Fibroblast of peridontal ligament (primary cell): ENCODE measurements around the gene TUBB4B.

Experiments
- DNase-seq: peaks from one replicate; pipeline ENCODE4 v3.0.0-alpha.2; 2010; ENCODE audit errors: extremely low read depth

TUBB4B gene

DNA sequence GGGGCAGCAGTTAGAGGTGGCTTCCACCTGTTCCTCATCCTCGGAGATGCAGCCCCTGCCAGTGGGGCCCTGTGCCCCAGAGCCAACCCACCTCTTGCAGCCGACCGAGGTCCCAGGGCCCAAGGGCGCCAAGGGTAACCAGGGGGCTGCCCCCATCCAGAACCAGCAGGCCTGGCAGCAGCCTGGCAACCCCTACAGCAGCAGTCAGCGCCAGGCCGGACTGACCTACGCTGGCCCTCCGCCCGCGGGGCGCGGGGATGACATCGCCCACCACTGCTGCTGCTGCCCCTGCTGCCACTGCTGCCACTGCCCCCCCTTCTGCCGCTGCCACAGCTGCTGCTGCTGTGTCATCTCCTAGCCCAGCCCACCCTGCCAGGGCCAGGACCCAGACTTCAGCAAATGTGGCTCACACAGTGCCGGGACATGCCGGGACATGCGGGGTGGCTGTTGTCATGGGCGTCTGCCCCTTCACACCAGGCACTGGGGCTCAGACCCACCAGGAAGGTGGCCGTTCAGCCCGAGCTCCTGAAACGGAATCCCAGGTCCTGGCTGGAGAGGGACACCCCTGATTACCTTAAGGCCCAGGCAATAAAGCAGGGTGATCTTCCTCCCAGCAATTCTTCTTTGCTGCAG, 15.3 kb upstream of the TUBB4B start:
- no peak for DNase-seq

GRCh38 chr9:137226338-137227053, 14.6 kb upstream of the TUBB4B start:
- no peak for DNase-seq

GRCh38 chr9:137227054-137227852, 13.8 kb upstream of the TUBB4B start, which contains the start of gene RNF224:
TSS of gene RNF224 (plus strand) at chr9:137227502. CDS start at chr9:137228336, 834 bp downstream.
- DNase-seq: peak; percentile 59

DNA sequence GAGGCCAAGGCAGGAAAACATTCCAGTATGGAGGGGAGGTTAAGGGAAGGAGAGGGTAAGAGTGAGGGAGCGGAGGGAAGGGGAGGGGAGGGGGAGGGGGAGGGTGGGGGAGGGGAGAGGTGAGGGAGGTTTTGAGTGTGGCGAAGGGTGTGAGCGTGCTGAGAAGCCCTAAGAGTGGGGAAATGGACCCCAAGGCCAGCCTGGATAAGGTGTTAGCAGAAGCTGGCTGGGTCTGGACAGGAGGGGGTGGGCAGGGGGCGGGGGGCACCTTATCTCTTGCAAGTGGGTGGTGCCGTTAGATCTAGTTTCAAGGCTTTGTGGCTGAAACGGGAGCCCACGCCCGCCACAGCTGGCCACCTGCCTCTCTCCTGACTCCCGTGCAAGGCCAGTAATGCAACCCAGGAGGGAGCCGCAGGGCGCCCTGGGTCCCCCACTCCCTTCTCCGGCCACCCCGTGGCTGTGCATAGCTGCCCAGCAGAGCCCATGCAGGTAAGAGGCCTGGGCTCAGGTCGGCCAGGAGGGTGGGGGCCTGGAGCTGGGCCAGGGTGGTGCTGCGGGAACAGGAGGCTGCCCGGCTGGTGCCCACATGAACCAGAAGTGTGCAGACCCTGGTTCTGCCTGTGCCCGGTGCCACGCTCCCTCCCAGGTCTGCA, 13.1 kb upstream of the TUBB4B start:
- DNase-seq: no peak

DNA sequence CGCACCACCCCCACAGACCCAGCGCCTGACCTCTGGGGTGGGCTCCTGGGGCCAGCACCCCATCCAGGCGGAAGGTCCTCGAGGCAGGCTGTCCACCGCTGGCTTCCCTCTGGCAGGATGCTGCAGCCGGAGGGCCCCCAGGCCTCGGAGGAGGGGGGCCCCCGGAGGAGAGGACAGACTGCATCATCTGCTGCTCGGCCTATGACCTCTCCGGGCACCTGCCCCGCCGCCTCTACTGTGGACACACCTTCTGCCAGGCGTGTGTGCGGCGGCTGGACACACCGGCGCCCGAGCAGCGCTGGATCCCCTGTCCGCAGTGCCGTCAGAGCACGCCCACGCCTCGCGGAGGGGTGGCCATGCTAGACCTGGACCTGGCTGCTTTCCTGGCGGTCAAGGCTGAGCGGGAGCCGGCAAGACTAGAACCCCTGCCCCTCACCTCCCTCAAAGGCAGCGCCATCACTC, 12.6 kb upstream of the TUBB4B start:
- no peak for DNase-seq

DNA sequence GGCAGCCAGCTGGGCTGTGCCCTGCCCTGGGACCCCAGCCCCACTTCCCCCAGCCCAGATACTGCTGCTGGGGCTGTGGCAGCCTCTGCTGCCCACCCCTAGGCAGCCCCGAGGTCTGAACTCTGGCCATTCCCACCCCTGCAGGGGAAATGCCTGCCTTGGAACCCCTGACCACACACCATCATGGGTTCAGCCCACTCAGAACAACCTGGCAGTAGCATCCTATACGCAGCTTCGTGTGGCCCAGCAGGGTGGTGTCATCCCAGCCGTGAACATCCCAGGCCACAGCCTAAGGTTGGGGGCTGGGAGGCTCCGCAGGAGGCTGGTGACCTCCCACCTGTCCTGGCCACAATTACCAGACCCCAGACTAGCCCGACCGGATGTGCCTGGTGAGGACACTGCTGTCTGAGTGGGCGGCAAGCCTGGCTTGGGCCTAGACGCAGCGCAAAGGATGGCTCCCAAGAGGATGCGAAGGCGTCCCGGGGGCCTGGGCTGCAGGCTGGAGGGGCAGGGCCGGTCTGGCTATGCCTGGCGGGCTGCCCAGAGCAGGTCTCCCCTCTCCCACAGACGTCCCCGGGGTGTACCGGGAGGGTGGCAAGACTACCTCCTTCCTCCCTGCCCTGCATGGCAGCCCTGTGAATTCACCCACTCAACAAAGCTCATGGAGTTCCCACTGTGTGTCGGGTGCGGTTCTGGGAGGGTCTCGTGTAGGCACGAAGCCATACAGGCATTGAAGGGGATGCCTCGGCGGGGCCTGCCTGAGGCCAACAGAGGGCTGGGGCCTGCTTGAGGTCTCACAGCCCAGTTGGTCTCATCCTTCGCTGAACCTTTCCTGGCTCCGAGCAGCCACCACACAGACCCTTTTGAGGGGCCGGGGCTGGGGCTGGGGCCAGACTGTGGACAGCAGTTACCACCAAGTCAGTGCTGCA, 11.9 kb upstream of the TUBB4B start:
- no peak for DNase-seq

GRCh38 chr9:137229903-137230704, 11.0 kb upstream of the TUBB4B start:
- no peak for DNase-seq

GRCh38 chr9:137230705-137231371, 10.2 kb upstream of the TUBB4B start, which contains the start of gene SLC34A3:
TSS of gene SLC34A3 (plus strand) at chr9:137230901. CDS start at chr9:137231703, 802 bp downstream.
- no peak for DNase-seq

DNA sequence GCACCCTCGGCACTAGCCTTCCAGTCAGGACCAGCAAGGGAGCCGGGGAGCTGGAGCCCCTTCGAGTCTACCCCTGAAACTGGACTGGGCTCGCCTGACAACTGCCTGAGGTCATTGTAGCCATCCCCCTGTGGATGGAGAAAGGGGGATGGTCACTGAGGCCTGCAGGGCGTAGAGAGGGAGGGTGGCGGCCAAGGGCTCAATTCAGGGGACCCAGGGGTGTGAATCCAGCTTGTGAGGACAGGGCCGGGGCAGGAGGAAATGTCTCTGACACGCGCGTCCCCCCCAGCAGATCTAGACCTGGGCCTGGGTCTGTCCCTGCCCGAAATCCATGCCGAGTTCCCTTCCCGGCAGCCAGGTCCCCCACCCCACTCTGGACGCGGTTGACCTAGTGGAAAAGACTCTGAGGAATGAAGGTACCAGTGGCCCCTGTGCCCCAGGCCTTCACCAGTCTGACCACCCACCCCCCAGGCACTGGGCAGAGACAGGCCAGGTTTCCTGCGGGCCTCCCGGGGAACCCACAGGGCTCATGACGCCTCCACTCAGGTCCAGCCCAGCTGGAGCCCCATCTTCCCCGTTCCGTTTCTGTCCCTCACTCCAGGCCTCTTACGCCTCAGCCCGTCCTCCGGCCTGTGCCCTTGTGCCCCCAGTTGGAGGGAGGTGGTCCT, 9.6 kb upstream of the TUBB4B start:
- no peak for DNase-seq

GRCh38 chr9:137232101-137232500, 9.0 kb upstream of the TUBB4B start:
- no peak for DNase-seq

DNA sequence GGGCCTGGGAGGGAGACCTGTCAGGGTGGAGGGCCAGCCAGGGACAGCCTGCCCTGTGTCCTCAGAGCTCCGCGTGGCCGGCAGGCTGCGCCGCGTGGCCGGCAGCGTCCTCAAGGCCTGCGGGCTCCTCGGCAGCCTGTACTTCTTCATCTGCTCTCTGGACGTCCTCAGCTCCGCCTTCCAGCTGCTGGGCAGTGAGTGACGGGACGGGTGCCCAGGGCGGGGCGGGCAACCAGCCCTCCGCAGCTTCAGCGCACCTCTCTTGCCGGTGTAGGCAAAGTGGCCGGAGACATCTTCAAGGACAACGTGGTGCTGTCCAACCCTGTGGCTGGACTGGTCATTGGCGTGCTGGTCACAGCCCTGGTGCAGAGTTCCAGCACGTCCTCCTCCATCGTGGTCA, 8.6 kb upstream of the TUBB4B start:
- no peak for DNase-seq

DNA sequence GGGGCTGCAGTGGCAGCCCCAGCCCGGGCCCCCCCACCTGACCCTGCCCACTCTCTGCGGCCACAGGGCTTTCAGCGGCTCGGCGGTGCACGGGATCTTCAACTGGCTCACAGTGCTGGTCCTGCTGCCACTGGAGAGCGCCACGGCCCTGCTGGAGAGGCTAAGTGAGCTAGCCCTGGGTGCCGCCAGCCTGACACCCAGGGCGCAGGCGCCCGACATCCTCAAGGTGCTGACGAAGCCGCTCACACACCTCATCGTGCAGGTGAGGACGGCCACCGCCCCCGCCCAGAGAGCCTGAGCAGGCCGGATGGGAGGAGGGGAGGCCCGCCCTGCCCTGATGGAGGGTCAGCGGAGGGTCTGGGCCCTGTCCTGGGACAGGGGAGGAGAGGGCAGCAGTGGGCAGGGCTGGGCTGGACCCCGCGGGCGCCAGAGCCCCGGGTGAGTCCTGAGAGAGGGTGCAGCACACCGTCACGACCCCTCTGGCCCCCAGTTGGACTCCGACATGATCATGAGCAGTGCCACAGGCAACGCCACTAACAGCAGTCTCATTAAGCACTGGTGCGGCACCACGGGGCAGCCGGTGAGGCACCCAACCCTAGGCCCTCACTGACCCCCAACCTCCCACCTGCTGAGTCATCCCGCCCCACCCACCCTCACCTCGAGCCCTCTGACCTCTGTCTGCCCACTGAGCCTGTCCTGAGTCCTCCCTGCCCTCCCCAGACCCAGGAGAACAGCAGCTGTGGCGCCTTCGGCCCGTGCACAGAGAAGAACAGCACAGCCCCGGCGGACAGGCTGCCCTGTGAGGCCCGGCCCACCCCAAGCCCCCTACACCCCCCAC, 7.7 kb upstream of the TUBB4B start:
- DNase-seq: no peak

- no peak for DNase-seq
Observed at GRCh38 chr9:137234055-137234697, 6.9 kb upstream of the TUBB4B start.

DNA sequence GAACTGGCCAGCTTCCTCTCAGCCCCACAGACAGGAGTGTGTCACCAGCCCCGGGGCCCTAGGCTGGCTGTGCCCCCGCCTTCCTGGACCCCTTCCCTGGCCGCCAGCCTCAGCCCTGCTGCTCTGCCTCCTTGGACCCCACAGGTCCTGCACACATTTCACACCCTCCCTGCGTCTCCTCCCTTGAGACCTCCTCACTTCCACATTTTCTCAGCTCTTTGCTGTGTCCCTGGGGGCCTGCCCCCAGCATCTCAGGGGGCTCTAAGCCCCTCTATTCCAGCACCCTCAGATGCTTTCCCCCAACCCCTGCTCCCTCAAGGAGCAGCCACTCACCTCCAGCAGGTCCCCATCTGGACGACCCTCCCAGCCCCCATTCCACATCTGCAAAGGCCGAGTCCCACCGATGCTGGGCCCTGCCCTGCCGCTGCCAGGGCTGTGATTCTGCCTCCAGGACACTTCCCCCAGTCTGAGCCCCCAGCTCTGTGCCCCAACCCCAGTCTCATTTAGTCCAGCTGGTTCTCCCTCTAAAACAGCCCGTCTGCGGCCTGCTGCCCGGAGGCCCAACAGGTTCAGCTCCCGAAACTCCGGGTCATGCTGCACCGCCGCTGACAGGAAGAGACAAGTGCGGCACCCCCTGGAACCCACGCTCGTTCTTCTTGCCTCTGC, 6.2 kb upstream of the TUBB4B start:
- DNase-seq: no peak

DNA sequence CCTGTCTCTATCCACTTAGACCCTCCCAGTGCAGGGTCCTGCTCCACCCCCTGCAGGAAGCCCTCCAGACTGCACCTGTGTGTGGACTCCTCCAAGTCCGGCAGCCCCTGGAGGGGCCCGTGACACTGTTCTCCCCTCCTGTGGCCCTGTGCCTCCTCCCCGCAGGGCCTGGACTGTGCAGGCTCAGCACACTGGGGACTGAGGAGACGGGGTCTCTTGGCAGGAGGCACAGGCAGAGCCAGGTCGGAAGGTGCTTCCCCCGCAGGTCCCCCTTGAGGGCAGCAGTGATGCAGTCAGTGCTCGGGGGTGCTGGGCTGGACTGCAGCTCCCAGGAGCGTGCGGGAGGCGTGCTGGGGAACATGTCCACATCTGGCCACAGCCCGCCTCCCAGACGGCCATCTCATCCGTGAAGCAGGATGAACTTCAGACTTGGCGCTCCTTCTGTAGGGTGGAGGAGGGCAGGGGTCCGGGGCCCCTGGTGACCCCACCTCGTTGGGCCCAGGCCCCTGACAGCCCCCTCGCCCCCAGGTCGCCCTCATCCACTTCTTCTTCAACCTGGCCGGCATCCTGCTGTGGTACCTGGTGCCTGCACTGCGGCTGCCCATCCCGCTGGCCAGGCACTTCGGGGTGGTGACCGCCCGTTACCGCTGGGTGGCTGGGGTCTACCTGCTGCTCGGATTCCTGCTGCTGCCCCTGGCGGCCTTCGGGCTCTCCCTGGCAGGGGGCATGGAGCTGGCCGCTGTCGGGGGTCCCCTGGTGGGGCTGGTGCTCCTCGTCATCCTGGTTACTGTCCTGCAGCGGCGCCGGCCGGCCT, 5.5 kb upstream of the TUBB4B start:
- no peak for DNase-seq
